Stomach (tissue), 9 donors: Measurements from ENCODE around the gene TPST2. TPM values are rescaled to one million over a fixed set of nuclear protein-coding genes. Genes with fewer than 3 reads are reported as not detected.

Experiments
- DNase-seq, 2 donors: peaks; one replicate each; pipeline versions ENCODE4 v3.0.0 to v3.0.0-alpha.2; 2013 to 2019
- H3K27ac ChIP-seq, 5 donors: fragments of 200-600 bp in 4 of 5; sonication (generic) in 4 of 5; one replicate each; pipeline ENCODE4 v1.5.1; 2013 to 2019; ENCODE audit warnings: mild to moderate bottlenecking in 1 of 5, moderate library complexity in 1 of 5
- H3K27me3 ChIP-seq, 3 donors: fragments of 200-600 bp; sonication (generic); one replicate each; pipeline ENCODE4 v1.5.1; 2017 to 2019; ENCODE audit warnings: mixed run types in 1 of 3
- H3K36me3 ChIP-seq, 4 donors: fragments of 200-600 bp; sonication (generic); 1 replicate in 3 of 4; 2 replicates in 1 of 4; pipeline ENCODE4 v1.5.1; 2016 to 2019
- H3K4me1 ChIP-seq, 4 donors: fragments of 200-600 bp; sonication (generic); one replicate each; pipeline ENCODE4 v1.5.1; 2016 to 2019
- H3K4me3 ChIP-seq, 4 donors: fragments of 200-600 bp; sonication (generic) in 3 of 4; one replicate each; pipeline ENCODE4 v1.5.1; 2016 to 2019; ENCODE audit warnings: mild to moderate bottlenecking in 1 of 4
- H3K9me3 ChIP-seq, 4 donors: fragments of 200-600 bp; sonication (generic); one replicate each; pipeline ENCODE4 v1.5.1; 2016 to 2019
- EP300 ChIP-seq: sonication (generic); formaldehyde crosslinking; IDR thresholded peaks from one replicate; pipeline ENCODE4 v1.6.1; 2017; ENCODE audit warnings: antibody characterized with exemption
- POLR2A ChIP-seq, 4 donors: fragments of 450-650 bp; IDR thresholded peaks; one replicate each; pipeline ENCODE4 v1.6.1; 2016; ENCODE audit warnings: antibody characterized with exemption in 4 of 4, control low read depth in 2 of 4, mild to moderate bottlenecking in 1 of 4, moderate library complexity in 1 of 4
- POLR2AphosphoS5 ChIP-seq, 3 donors: sonication (generic); formaldehyde crosslinking; IDR thresholded peaks; one replicate each; pipeline ENCODE4 v1.6.1; 2016; ENCODE audit warnings: antibody characterized with exemption in 3 of 3
- WGBS, 5 donors: extraction: QIAGEN DNeasy Blood & Tissue Kit in 3 of 5; methylation state at CpG; one replicate each; pipeline versions ENCODE4 v1.1.5 to v1.1.7; 2013 to 2018; 5-methylcytosine and 5-hydroxymethylcytosine counted together
- intact Hi-C: fragments of 100-400 bp; cut with DNase I; formaldehyde crosslinking; loops from one replicate; pipeline ENCODE4 v1.15.1; 2023; ENCODE audit warnings: low total_unique reads
- polyA plus RNA-seq, 3 donors: library from polyadenylated mRNA; stranded (reverse); fragments of 200-250 nt; gene quantifications; one replicate each; pipeline ENCODE4 v1.2.3, GENCODE V29; 2013
- total RNA-seq, 5 donors: library from RNA; depleted of rRNA; stranded (reverse); fragments of >200 nt; gene quantifications; one replicate each; pipeline versions ENCODE4 v1.1.0 to v1.2.3, GENCODE V29; 2014 to 2016
- TF ChIP-seq, protein P1 (sequence below), 7 experiments: fragments of 450-650 bp in 4 of 7; fragments of 200-600 bp in 3 of 7; sonication (generic) in 3 of 7; IDR thresholded peaks; one replicate each; pipeline ENCODE4 v1.5.1; 2016 to 2019; ENCODE audit warnings: antibody characterized with exemption in 7 of 7, control low read depth in 2 of 7, mild to moderate bottlenecking in 1 of 7
- donor health status: healthy with polysubstance abuse.
- donor health status: Bipolar disorder and iron deficiency.
- donor health status: healthy.

TPST2 gene
- total and polyA plus RNA-seq, 8 donors: 5.3 to 88.3 (median 10.4) TPM

DNA sequence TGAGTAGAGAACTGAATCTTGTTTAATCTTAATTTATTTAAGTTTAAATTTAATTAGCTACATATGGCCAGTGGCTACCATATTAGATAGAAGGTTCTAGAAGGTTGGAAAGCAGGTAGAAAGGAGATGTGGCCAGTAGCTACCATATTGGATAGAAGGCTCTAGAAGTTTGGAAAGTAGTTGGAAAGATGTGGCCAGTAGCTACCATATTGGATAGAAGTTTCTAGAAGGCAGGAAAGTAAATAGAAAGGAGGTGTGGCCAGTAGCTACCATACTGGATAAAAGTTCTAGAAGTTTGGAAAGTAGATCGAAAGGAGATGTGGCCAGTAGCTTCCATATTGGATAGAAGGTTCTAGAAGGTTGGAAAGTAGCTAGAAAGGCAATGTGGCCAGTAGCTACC lies 34.1 kb upstream of the TPST2 start:
- H3K4me3 ChIP-seq: no peak overlapping the region
- no peaks in the 10 kb centered on the region for H3K9me3 ChIP-seq
- no peaks in the 10 kb centered on the region for H3K36me3 ChIP-seq
- intact Hi-C loops: no loop called here
- no peak for TF ChIP-seq POLR2A (IDR thresholded peaks at IDR 0.05)
- no peak for TF ChIP-seq EP300
- no peak for TF ChIP-seq POLR2AphosphoS5 (IDR thresholded peaks at IDR 0.05)
- TF ChIP-seq, protein P1, sequence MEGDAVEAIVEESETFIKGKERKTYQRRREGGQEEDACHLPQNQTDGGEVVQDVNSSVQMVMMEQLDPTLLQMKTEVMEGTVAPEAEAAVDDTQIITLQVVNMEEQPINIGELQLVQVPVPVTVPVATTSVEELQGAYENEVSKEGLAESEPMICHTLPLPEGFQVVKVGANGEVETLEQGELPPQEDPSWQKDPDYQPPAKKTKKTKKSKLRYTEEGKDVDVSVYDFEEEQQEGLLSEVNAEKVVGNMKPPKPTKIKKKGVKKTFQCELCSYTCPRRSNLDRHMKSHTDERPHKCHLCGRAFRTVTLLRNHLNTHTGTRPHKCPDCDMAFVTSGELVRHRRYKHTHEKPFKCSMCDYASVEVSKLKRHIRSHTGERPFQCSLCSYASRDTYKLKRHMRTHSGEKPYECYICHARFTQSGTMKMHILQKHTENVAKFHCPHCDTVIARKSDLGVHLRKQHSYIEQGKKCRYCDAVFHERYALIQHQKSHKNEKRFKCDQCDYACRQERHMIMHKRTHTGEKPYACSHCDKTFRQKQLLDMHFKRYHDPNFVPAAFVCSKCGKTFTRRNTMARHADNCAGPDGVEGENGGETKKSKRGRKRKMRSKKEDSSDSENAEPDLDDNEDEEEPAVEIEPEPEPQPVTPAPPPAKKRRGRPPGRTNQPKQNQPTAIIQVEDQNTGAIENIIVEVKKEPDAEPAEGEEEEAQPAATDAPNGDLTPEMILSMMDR (IDR thresholded peaks at IDR 0.05): no peak
- 84 to 96% (median 92%) methylated on average over 1 of the region's 1 CpG for WGBS, 5 donors
- no peaks in the 10 kb centered on the region for H3K4me1 ChIP-seq
- no peak for DNase-seq
- H3K27me3 ChIP-seq: peaks cover 0 to 19% (median 0%) of the 10 kb centered on the region in 3 donors
- H3K27ac ChIP-seq: no peak overlapping the region

GRCh38 chr22:26621663-26622062 lies 31.7 kb upstream of the TPST2 start, which contains the start of gene CRYBA4:
Gene CRYBA4, plus strand, starts transcription at chr22:26621963. Its CDS starts 634 bp downstream, at chr22:26622597.
- no peaks in the 10 kb centered on the region for H3K9me3 ChIP-seq
- intact Hi-C loops: no loop called here
- H3K27me3 ChIP-seq: peaks cover 0 to 38% (median 0%) of the 10 kb centered on the region in 3 donors
- no peak within 1 kb of the TSS for H3K4me3 ChIP-seq
- TF ChIP-seq POLR2A (IDR thresholded peaks at IDR 0.05) (no peak), EP300 (no peak), POLR2AphosphoS5 (IDR thresholded peaks at IDR 0.05) (no peak)
- TF ChIP-seq, protein P1 (IDR thresholded peaks at IDR 0.05): no peak
- DNase-seq: no peak
- no peaks in the 10 kb centered on the region for H3K36me3 ChIP-seq
- WGBS, 5 donors: 59 to 73% (median 61%) methylated on average over 7 of the region's 7 CpGs
- H3K27ac ChIP-seq: no peak within 1 kb of the TSS
- H3K4me1 ChIP-seq: peaks cover 0 to 5% (median 0%) of the 10 kb centered on the region in 4 donors

GRCh38 chr22:26620197-26620596 lies 30.3 kb upstream of the TPST2 start:
- DNase-seq: no peak
- H3K4me3 ChIP-seq: no peak overlapping the region
- no peak overlapping the region for H3K27ac ChIP-seq
- TF ChIP-seq, protein P1 (IDR thresholded peaks at IDR 0.05): no peak
- no peak for TF ChIP-seq POLR2AphosphoS5 (IDR thresholded peaks at IDR 0.05)
- TF ChIP-seq EP300: no peak
- no peak for TF ChIP-seq POLR2A (IDR thresholded peaks at IDR 0.05)
- intact Hi-C loops: no loop called here
- no peaks in the 10 kb centered on the region for H3K36me3 ChIP-seq
- no peaks in the 10 kb centered on the region for H3K9me3 ChIP-seq
- peaks cover 0 to 53% (median 0%) of the 10 kb centered on the region in 3 donors for H3K27me3 ChIP-seq
- 75 to 94% (median 83%) methylated on average over 2 of the region's 2 CpGs for whole genome bisulfite sequencing, 5 donors
- peaks cover 0 to 5% (median 0%) of the 10 kb centered on the region in 4 donors for H3K4me1 ChIP-seq

DNA sequence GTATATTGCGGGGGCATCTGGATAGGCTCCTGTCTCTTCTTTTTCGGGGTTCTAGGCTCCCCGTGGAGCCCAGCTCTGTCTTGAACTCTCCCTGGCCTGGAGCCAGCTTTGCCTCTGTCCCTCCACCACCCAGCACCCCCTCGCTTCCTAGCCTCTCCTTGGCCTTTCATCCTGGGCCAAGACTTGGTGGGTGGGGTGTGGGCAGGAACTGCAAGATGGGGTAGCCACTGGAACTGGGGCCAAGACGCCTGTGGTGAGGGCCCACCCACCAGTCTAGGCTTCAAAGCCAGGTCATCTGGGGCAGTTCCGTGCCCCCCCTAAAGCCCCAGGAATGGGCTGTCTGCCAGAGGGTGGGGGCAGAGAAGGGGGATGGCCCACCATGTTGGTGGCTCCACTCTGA lies 29.6 kb upstream of the TPST2 start:
- peaks cover 0 to 60% (median 0%) of the 10 kb centered on the region in 3 donors for H3K27me3 ChIP-seq
- no peak for DNase-seq
- H3K36me3 ChIP-seq: no peaks in the 10 kb centered on the region
- H3K27ac ChIP-seq: no peak overlapping the region
- peaks cover 0 to 5% (median 0%) of the 10 kb centered on the region in 4 donors for H3K4me1 ChIP-seq
- intact Hi-C loops: no loop called here
- WGBS, 5 donors: 32 to 65% (median 54%) methylated on average over 3 to 6 of the region's 6 CpGs
- no peak overlapping the region for H3K4me3 ChIP-seq
- no peak for TF ChIP-seq POLR2A (IDR thresholded peaks at IDR 0.05)
- TF ChIP-seq, protein P1 (IDR thresholded peaks at IDR 0.05): no peak
- no peak for TF ChIP-seq POLR2AphosphoS5 (IDR thresholded peaks at IDR 0.05)
- no peak for TF ChIP-seq EP300
- H3K9me3 ChIP-seq: no peaks in the 10 kb centered on the region
